ENCODE results near the gene SIM2. TPM values are rescaled to one million over a fixed set of nuclear protein-coding genes. Genes with fewer than 3 reads are reported as not detected.

SIM2 gene
- total and polyA plus RNA-seq, 9 donors, result 0.01 to 0.23 (median 0.11) TPM; not detected in 4

DNA sequence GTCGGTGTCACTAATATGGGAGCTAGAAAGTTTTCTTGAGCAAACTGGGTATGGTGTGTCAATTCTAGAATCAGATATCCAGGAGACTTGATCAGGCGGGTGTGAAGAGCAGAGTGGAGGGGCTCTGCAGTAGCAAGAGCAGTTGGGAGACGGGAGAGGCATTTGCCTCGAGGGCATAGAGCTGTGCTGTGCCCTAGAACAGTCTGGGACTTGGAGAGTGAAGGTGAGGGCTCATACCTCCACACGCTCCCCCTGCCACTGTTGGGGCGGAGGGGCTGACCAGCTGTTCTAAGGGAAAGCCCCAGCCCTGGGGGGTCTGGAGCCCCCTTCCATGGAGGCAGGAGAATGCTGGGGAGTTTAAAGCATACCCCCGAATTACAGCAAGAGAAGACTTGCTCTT, 33.8 kb downstream of the SIM2 start:
- Histone ChIP-seq H3K27me3 (no peaks in the 10 kb centered on the region), H3K36me3 (no peaks in the 10 kb centered on the region), H3K9me3 (no peaks in the 10 kb centered on the region), H3K4me3 (no peak overlapping the region), H3K4me1 (ENCODE audit: insufficient read depth) (no peaks in the 10 kb centered on the region), H3K27ac (no peak overlapping the region)
- no peak for TF ChIP-seq POLR2A (IDR thresholded peaks at IDR 0.05)
- TF ChIP-seq EP300 (IDR thresholded peaks at IDR 0.05), result no peak
- TF ChIP-seq, protein P1, sequence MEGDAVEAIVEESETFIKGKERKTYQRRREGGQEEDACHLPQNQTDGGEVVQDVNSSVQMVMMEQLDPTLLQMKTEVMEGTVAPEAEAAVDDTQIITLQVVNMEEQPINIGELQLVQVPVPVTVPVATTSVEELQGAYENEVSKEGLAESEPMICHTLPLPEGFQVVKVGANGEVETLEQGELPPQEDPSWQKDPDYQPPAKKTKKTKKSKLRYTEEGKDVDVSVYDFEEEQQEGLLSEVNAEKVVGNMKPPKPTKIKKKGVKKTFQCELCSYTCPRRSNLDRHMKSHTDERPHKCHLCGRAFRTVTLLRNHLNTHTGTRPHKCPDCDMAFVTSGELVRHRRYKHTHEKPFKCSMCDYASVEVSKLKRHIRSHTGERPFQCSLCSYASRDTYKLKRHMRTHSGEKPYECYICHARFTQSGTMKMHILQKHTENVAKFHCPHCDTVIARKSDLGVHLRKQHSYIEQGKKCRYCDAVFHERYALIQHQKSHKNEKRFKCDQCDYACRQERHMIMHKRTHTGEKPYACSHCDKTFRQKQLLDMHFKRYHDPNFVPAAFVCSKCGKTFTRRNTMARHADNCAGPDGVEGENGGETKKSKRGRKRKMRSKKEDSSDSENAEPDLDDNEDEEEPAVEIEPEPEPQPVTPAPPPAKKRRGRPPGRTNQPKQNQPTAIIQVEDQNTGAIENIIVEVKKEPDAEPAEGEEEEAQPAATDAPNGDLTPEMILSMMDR (IDR thresholded peaks at IDR 0.05), result no peak
- no peak for DNase-seq
- intact Hi-C loops (cut with DNase I), result no loop called here
- WGBS, 3 donors, result 84 to 86% (median 86%) methylated on average over 7 of the region's 7 CpGs

DNA sequence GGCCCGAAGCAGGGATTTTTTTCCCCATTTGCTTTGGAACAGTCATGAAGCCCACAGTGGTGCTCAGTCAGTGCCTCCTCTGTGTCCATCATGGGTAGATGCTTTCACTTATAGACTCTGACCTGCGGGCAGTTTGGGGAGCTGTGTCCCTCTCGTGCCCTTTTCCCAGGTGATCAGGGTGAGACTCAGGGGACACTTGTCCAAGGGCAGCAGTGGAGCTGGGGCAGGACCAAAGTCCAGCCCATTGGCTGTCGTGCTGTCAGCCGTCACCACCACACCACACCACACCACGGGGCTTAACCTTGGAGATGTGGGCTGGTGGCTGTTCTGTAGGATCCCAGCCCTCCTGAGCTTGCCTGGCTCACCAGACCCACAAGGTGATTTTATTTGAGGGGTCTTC, 34.9 kb downstream of the SIM2 start:
- H3K4me1 ChIP-seq (ENCODE audit: insufficient read depth), result no peaks in the 10 kb centered on the region
- TF ChIP-seq EP300 (IDR thresholded peaks at IDR 0.05), result no peak
- TF ChIP-seq, protein P1 (IDR thresholded peaks at IDR 0.05), result no peak
- no peak for TF ChIP-seq POLR2A (IDR thresholded peaks at IDR 0.05)
- H3K9me3 ChIP-seq, result no peaks in the 10 kb centered on the region
- no peak overlapping the region for H3K27ac ChIP-seq
- H3K27me3 ChIP-seq, result no peaks in the 10 kb centered on the region
- H3K36me3 ChIP-seq, result no peaks in the 10 kb centered on the region
- no peak overlapping the region for H3K4me3 ChIP-seq
- intact Hi-C loops (cut with DNase I), result no loop called here
- WGBS, 3 donors, result 83 to 90% (median 89%) methylated on average over 6 of the region's 6 CpGs
- no peak for DNase-seq

DNA sequence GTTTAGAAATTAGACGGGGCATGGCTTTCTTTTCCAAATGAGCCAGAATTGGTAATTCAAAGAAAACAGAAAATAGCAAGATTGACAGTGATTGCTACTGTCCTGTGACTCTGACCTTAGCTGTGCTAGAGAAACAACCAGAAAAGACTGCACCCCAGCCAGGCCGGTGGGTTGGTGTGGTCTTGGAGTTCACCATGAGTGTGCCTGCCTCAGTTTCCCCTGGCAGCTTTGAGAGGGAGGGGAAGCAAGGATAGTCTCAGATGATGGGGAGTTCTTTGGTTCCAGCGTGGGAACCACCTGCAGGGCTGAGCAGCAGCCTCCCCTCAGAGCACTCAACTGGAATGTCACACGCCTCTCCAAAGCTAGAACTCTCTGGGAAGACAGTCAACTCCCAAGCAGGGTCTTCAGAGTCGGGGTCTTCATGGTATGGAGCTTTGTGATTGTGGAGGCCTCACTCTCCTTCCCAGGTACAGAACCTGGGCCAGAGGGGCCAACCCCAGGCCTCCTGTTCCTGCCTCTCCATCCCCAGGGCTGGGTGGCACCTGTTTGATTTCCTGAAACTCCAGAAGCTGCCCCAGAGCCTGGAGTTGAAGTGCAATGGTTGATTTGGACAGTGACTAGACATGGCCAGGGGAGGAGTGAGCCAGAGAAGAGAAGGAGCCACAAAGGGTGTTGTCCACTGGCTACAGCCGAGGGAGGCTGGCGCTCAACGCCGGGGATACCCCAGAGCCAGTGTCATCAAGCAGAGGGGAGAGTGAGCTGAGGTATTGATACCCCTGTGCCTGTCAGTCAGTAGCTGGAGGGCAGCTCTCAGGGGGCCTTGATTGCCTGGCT, 35.7 kb downstream of the SIM2 start:
- DNase-seq, result no peak
- Histone ChIP-seq H3K27me3 (no peaks in the 10 kb centered on the region), H3K36me3 (no peaks in the 10 kb centered on the region), H3K4me3 (no peak overlapping the region), H3K4me1 (ENCODE audit: insufficient read depth) (no peaks in the 10 kb centered on the region), H3K9me3 (no peaks in the 10 kb centered on the region), H3K27ac (no peak overlapping the region)
- intact Hi-C loops (cut with DNase I), result no loop called here
- WGBS, 3 donors, result 93 to 95% (median 94%) methylated on average over 9 of the region's 9 CpGs
- TF ChIP-seq EP300 (IDR thresholded peaks at IDR 0.05), result no peak
- no peak for TF ChIP-seq POLR2A (IDR thresholded peaks at IDR 0.05)
- TF ChIP-seq, protein P1 (IDR thresholded peaks at IDR 0.05), result no peak

DNA sequence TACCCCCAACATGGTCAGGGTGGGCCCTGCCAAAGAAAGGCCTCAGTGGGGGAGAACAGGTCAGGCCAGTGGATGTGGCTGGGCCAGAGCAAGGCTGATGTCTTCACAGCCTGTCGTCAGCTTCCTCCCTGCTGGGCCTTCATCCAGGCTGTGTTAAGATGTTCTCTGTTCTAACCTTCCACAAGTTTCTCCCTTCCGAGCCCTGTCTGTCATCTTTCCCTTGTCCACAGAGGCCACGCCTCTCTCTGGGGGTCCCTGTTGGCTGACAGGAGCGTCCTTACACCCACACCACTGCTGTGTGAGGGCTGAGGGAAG, 36.2 kb downstream of the SIM2 start:
- WGBS, 3 donors, result 65 to 76% (median 67%) methylated on average over 3 to 4 of the region's 4 CpGs
- Histone ChIP-seq H3K27me3 (no peaks in the 10 kb centered on the region), H3K4me1 (ENCODE audit: insufficient read depth) (no peaks in the 10 kb centered on the region), H3K36me3 (no peaks in the 10 kb centered on the region), H3K9me3 (no peaks in the 10 kb centered on the region), H3K27ac (no peak overlapping the region), H3K4me3 (no peak overlapping the region)
- intact Hi-C loops (cut with DNase I), result no loop called here
- DNase-seq, result no peak
- no peak for TF ChIP-seq POLR2A (IDR thresholded peaks at IDR 0.05)
- TF ChIP-seq EP300 (IDR thresholded peaks at IDR 0.05), result no peak
- TF ChIP-seq, protein P1 (IDR thresholded peaks at IDR 0.05), result no peak
